A549 (cell line): ENCODE measurements around the gene LCK. TPM values are rescaled to one million over a fixed set of nuclear protein-coding genes. Genes with fewer than 3 reads are reported as not detected.

Source experiments
- ATAC-seq, 2 experiments: fragments of 200-7000 bp in 1 of 2; fragments of >200 bp in 1 of 2; cut with Nextera tagmentation in 1 of 2; cut with Tn5 transposase in 1 of 2; 3 replicates each; pipeline versions ENCODE4 v1.8.0 to v1.9.1; 2018 to 2020; ENCODE audit warnings: mild to moderate bottlenecking in 1 of 2, moderate library complexity in 1 of 2
- CTCF ChIA-PET: fragments of 300-600 bp; sonication (Branson Sonifier 250); formaldehyde crosslinking; extraction: SDS; loops from one replicate; lab custom pipeline; 2021; ENCODE audit warnings: antibody characterized with exemption, inconsistent platforms; lab: Yijun Ruan, JAX
- POLR2A ChIA-PET: fragments of 350-600 bp; formaldehyde crosslinking; extraction: SDS; loops from one replicate; lab custom pipeline; 2021; ENCODE audit warnings: antibody characterized with exemption, inconsistent platforms; lab: Yijun Ruan, JAX
- DNase-seq, 2 experiments: peaks; one replicate each; pipeline versions ENCODE4 v3.0.0 to v3.0.0-alpha.2; 2011 to 2016; ENCODE audit warnings: low read depth in 1 of 2, low spot score in 1 of 2
- FAIRE-seq: peaks from 2 replicates; lab custom pipeline; 2011; peaks lifted over from hg19 to GRCh38; lab: Jason Lieb, UNC
- H3K27ac ChIP-seq, 2 experiments: fragments of >200 bp; sonication (Bioruptor Twin); formaldehyde crosslinking; 3 replicates each; pipeline ENCODE4 v1.5.1; 2016 to 2017
- H3K4me1 ChIP-seq: fragments of >200 bp; sonication (Bioruptor Twin); formaldehyde crosslinking; 3 replicates; pipeline ENCODE4 v1.6.1; 2016
- H3K4me2 ChIP-seq: fragments of >200 bp; sonication (Bioruptor Twin); formaldehyde crosslinking; 3 replicates; pipeline ENCODE4 v1.6.1; 2016
- H3K4me3 ChIP-seq: fragments of >200 bp; sonication (Bioruptor Twin); formaldehyde crosslinking; 3 replicates; pipeline ENCODE4 v1.5.1; 2016
- H3K9me3 ChIP-seq: fragments of >200 bp; sonication (Bioruptor Twin); formaldehyde crosslinking; 3 replicates; pipeline ENCODE4 v1.6.1; 2016
- CHD4 ChIP-seq: fragments of 200-600 bp; sonication (generic); IDR thresholded peaks from 2 replicates; pipeline ENCODE4 v1.6.1; 2016; ENCODE audit warnings: antibody characterized with exemption, mild to moderate bottlenecking, borderline replicate concordance
- EHF ChIP-seq: fragments of 250-450 bp; sonication (Bioruptor Pico); IDR thresholded peaks from 2 replicates; pipeline ENCODE4 v1.5.0; 2020; ENCODE audit warnings: mild to moderate bottlenecking
- EHMT2 ChIP-seq: fragments of 200-600 bp; sonication (generic); IDR thresholded peaks from 2 replicates; pipeline ENCODE4 v1.6.1; 2016; ENCODE audit warnings: antibody characterized with exemption, low read depth, mild to moderate bottlenecking, moderate library complexity
- ESRRA ChIP-seq: fragments of 150-350 bp; IDR thresholded peaks from 2 replicates; pipeline ENCODE4 v1.6.1; 2014; ENCODE audit warnings: mild to moderate bottlenecking, low read length, borderline replicate concordance
- FOXS1 ChIP-seq: fragments of 250-450 bp; sonication (Bioruptor Pico); IDR thresholded peaks from 2 replicates; pipeline ENCODE4 v1.5.0; 2020; ENCODE audit warnings: mild to moderate bottlenecking, moderate library complexity
- GATA3 ChIP-seq: IDR thresholded peaks from 2 replicates; pipeline ENCODE4 v1.6.1; 2012; ENCODE audit warnings: borderline replicate concordance
- HEYL ChIP-seq: fragments of 250-450 bp; sonication (Bioruptor Pico); IDR thresholded peaks from 2 replicates; pipeline ENCODE4 v1.8.0; 2021; ENCODE audit warnings: mild to moderate bottlenecking, moderate library complexity
- HMGXB4 ChIP-seq: fragments of 250-450 bp; sonication (Bioruptor Pico); IDR thresholded peaks from 2 replicates; pipeline ENCODE4 v1.5.0; 2021; ENCODE audit warnings: mild to moderate bottlenecking, moderate library complexity, borderline replicate concordance
- HOXA7 ChIP-seq: fragments of 250-450 bp; sonication (Bioruptor Pico); IDR thresholded peaks from 2 replicates; pipeline ENCODE4 v1.5.0; 2020; ENCODE audit warnings: mild to moderate bottlenecking, moderate library complexity
- HOXB5 ChIP-seq: fragments of 250-450 bp; sonication (Bioruptor Pico); IDR thresholded peaks from 2 replicates; pipeline ENCODE4 v1.5.0; 2020; ENCODE audit warnings: mild to moderate bottlenecking, moderate library complexity
- JUN ChIP-seq, 2 experiments: fragments of >200 bp; sonication (Bioruptor Twin); formaldehyde crosslinking; IDR thresholded peaks; 2 replicates in 1 of 2; 3 replicates in 1 of 2; pipeline ENCODE4 v1.6.1; 2016 to 2017
- KDM5A ChIP-seq: fragments of 200-600 bp; sonication (generic); IDR thresholded peaks from 2 replicates; pipeline ENCODE4 v1.6.1; 2016; ENCODE audit warnings: antibody characterized with exemption, mild to moderate bottlenecking
- MAX ChIP-seq: IDR thresholded peaks from 2 replicates; pipeline ENCODE4 v1.6.1; 2012
- NR3C1 ChIP-seq: fragments of >200 bp; sonication (Bioruptor Twin); formaldehyde crosslinking; IDR thresholded peaks from 3 replicates; pipeline ENCODE4 v1.6.1; 2017
- PBX3 ChIP-seq: IDR thresholded peaks from 2 replicates; pipeline ENCODE4 v1.6.1; 2012
- POLR2A ChIP-seq: IDR thresholded peaks from 2 replicates; pipeline ENCODE4 v1.6.1; 2012; ENCODE audit warnings: mild to moderate bottlenecking, low read length
- RARB ChIP-seq: fragments of 250-450 bp; sonication (Bioruptor Pico); IDR thresholded peaks from 2 replicates; pipeline ENCODE4 v1.8.0; 2021; ENCODE audit warnings: mild to moderate bottlenecking, moderate library complexity
- TP53 ChIP-seq: fragments of 250-450 bp; sonication (Bioruptor Pico); IDR thresholded peaks from 2 replicates; pipeline ENCODE4 v1.5.0; 2021; ENCODE audit warnings: mild to moderate bottlenecking, moderate library complexity
- USF2 ChIP-seq: fragments of 450-650 bp; IDR thresholded peaks from 2 replicates; pipeline ENCODE4 v1.6.1; 2014; ENCODE audit warnings: antibody characterized with exemption
- ZC3H11A ChIP-seq: fragments of 450-650 bp; IDR thresholded peaks from 2 replicates; pipeline ENCODE4 v1.6.1; 2014; ENCODE audit warnings: antibody characterized with exemption, mild to moderate bottlenecking
- ZFP36 ChIP-seq: fragments of 450-650 bp; IDR thresholded peaks from 2 replicates; pipeline ENCODE4 v1.6.1; 2014; ENCODE audit warnings: borderline replicate concordance; ENCODE audit not compliant: partially characterized antibody
- WGBS: methylation state at CpG from one replicate; pipeline ENCODE4 v1.1.6; 2017; ENCODE audit errors: missing lambda C conversion rate; 5-methylcytosine and 5-hydroxymethylcytosine counted together
- polyA plus RNA-seq, 4 experiments: library from polyadenylated mRNA; depleted of rRNA in 3 of 4; stranded (reverse); fragments of >200 nt; fragmentation: RNase III in 1 of 4; extraction: RNeasy Plus Mini Kit Qiagen cat#74134 plus additional on column Dnase treatment in 1 of 4; gene quantifications; 2 replicates in 3 of 4; 3 replicates in 1 of 4; pipeline ENCODE4 v1.2.3, GENCODE V29; 2011 to 2017
- TF ChIP-seq, protein P1 (sequence below): fragments of >200 bp; sonication (Bioruptor Twin); formaldehyde crosslinking; IDR thresholded peaks from 3 replicates; pipeline ENCODE4 v1.6.1; 2016

Gene LCK
- polyA plus RNA-seq, 2 of the 4 experiments (the other 2 are of a cell fraction), result 0.03 TPM; not detected in 1

GRCh38 chr1:32224285-32224684 lies 26.8 kb upstream of the LCK start:
- H3K9me3 ChIP-seq, result no peaks in the 10 kb centered on the region
- POLR2A ChIA-PET, result no interaction called here
- CTCF ChIA-PET, result interaction anchor here (0.7 to 5.3 kb wide), 4 partner anchors 8 to 92 kb away, joined by 3 to 30 read pairs (median 5); partner anchors contain the start of gene FAM167B
- no peak overlapping the region for H3K27ac ChIP-seq
- FAIRE-seq (no peak), ATAC-seq (no peak), DNase-seq (no peak)
- H3K4me3 ChIP-seq, result no peak overlapping the region
- TF ChIP-seq HOXB5 (CRISPR knock-in tag), result no peak
- TF ChIP-seq MAX, result no peak
- no peak for TF ChIP-seq POLR2A
- no peak for TF ChIP-seq HEYL (CRISPR knock-in tag)
- TF ChIP-seq KDM5A, result no peak
- TF ChIP-seq FOXS1, result no peak
- no peak for TF ChIP-seq ZC3H11A
- no peak for TF ChIP-seq NR3C1
- TF ChIP-seq EHMT2, result no peak
- TF ChIP-seq GATA3, result no peak
- no peak for TF ChIP-seq CHD4
- no peak for TF ChIP-seq TP53 (CRISPR knock-in tag)
- no peak for TF ChIP-seq EHF (CRISPR knock-in tag)
- no peak for TF ChIP-seq PBX3
- TF ChIP-seq JUN (IDR thresholded peaks at IDR 0.05), result no peak
- TF ChIP-seq HMGXB4 (CRISPR knock-in tag), result no peak
- no peak for TF ChIP-seq USF2
- no peak for TF ChIP-seq RARB (CRISPR knock-in tag)
- no peak overlapping the region for H3K4me2 ChIP-seq
- peaks cover 18% of the 10 kb centered on the region for H3K4me1 ChIP-seq
- WGBS, result 99% methylated on average over 4 of the region's 4 CpGs

GRCh38 chr1:32228771-32229170 lies 22.3 kb upstream of the LCK start:
- 79% methylated on average over 3 of the region's 3 CpGs for WGBS
- CTCF ChIA-PET, result interaction anchor here (1.2 to 5.3 kb wide), 5 partner anchors 12 to 20 kb away, joined by 3 to 30 read pairs (median 5); no protein-coding TSS in a partner anchor
- Histone ChIP-seq H3K4me2 (no peak overlapping the region), H3K27ac (no peak overlapping the region), H3K9me3 (no peaks in the 10 kb centered on the region), H3K4me1 (peaks cover 4% of the 10 kb centered on the region; the same call in 2 of the 3 replicates), H3K4me3 (no peak overlapping the region)
- TF ChIP-seq ZFP36 (no peak), KDM5A (no peak), ESRRA (no peak), HOXA7 (CRISPR knock-in tag) (no peak), HOXB5 (CRISPR knock-in tag) (no peak)
- TF ChIP-seq, protein P1, sequence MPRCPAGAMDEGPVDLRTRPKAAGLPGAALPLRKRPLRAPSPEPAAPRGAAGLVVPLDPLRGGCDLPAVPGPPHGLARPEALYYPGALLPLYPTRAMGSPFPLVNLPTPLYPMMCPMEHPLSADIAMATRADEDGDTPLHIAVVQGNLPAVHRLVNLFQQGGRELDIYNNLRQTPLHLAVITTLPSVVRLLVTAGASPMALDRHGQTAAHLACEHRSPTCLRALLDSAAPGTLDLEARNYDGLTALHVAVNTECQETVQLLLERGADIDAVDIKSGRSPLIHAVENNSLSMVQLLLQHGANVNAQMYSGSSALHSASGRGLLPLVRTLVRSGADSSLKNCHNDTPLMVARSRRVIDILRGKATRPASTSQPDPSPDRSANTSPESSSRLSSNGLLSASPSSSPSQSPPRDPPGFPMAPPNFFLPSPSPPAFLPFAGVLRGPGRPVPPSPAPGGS, result no peak
- ATAC-seq (no peak), DNase-seq (no peak), FAIRE-seq (no peak)
- POLR2A ChIA-PET, result interaction anchor here (0.9 kb wide), 1 partner anchor 12 kb away, joined by 5 read pairs; no protein-coding TSS in a partner anchor
